HPDE6-E6E7 (cell line): ENCODE measurements around the gene DGKK.
"Not testable (repeated sequence)": the region's sequence is repeated elsewhere in the genome, so short reads cannot be mapped to it uniquely, and the experiment has no call there.

ENCODE experiments used
- DNase-seq: peaks from one replicate; pipeline ENCODE4 v3.0.0; 2011; ENCODE audit warnings: missing footprints; ENCODE audit errors: extremely low spot score

DGKK gene

DNA sequence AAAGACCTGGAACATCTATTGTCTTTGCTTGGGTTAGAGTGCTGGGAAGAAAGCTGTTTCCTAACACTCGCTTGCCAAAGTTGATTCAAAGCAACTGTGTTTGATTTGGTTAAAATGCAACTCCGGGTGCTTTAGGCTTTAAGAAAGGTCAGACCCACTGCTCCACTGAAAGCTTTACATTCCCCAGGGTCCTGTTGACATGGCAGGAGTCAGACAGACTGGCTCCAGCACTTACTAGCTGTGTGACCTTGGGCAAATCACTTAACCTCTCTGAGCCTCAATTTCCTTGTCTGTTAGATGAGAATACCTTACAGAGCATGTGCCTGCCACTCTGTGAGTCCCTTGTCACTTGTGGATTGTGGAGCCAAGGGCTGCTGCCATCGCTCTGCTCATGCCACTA is 39.0 kb downstream of the DGKK start:
- DNase-seq, result no peak

DNA sequence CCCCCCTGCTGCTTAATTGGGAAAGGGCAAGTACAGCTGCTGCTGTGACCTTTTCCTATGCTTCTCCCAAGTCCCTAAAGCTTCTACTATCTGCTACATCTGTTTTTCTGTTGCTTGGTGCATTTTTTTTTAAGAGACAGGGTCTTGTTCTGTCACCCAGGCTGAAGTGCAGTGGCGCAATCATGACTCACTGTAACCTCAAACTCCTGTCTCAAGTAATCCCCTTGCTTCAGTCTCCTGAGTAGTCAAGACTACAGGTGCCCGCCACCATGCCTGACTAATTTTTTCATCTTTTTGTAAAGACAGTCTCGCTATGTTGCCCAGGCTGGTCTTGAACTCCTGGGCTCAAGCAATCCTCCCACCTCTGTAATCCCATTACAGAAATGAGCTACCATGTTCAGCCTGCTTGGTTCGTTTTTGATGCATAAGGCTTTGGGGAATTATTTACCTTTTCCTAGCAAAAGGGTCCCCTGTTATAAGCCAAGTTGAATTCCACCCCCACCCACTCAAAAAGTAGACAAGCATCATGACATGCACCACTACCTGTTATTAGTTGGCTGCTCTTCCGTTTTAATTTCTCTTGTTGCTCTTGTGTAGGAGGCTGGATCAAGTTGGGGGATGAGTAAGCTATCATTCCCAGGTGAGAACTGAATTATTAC is 39.6 kb downstream of the DGKK start:
- DNase-seq, result no peak

DNA sequence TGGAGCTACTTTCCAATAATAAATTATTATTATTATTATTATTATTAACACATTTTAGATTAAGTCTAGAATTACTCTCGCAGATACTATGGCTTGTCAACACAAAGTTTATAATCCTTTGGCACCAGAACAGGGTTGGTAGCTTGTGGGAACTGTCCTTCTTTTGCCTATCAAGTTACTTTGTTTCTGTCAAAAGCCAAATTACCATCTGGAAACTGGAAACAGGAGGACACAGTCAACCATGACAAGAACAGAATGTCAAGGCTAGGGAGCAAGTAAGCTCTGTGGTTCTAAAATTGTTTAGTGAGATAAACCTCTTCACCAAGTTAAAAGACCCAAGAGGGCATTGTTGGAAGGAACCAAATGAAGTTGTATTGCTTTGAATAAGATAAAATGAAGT is 42.5 kb downstream of the DGKK start:
- no peak for DNase-seq

DNA sequence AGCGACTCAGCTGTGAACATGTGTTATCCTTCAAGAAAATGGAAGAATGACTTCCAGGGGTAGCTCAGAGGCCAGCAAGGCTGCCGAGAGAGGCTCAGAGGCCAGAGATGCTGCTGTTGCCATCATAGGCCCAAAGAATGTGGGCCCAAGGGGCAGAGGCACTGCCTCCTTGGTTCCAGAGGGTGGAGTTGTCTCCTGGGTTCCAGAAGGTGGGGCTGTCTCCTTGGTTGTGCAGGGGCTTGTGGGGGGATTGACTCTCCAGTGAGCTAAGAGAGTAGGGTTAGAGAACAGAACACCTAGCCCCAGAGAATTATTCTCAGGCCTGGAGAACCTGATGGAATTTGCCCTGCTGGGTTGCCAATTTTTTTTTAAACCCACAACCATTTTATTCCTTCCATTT is 62.6 kb downstream of the DGKK start:
- no peak for DNase-seq

DNA sequence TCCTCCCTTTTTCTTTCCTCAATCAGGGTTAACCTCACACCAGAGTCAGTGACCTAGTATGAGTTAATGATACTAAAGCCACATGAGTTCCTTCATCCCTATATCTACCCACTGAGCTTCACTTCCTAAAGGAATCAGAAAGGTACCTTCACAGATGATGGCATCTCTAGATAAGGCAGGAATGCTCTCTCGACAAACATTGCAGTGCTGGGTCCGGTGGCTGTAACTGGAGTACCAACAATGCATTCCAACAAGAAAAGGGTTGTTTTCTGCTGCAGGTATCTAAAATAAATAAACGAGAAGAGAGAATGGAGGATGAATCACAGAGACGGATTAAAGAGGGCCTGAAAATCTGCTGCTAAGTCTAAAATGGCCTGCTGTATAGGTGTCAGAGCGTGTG is 66.7 kb downstream of the DGKK start:
- DNase-seq, result no peak

DNA sequence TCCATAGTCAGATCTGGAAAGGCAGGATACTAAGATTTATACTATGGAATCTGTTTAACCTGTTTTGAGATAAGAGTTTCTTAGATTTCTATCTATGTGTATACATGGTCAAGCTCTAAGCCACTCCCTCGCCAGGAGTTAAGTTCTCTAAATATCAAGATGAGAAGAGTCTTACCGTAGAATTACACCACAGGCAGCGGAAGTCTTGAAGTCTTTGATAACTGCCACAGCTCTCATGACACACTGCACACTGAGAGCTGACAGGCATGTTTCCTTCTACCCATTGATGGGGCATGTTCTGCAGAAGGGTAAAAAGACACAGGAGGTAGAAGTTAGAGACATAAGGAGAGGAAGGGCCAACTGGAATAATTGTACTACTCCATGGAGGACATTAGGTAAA is 67.7 kb downstream of the DGKK start:
- DNase-seq, result no peak

DNA sequence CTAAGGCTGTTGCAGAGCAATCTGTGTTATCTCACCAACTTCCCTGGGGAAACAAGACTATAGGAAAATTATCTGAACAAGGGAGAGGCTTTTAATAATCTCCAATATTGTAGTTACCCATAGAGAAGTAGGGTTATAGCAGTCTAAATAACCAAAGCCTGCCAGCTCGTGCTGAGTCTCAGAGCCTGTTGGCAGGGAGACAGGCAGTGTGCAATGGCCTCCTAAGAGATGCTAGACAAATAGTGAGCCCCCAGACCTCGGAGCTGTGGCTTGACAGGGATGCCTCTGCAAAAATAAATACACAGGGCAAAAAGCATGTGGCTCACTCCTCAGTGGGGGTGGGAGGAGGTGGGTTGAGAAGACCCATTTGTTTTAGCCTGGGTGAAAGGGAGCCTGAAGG is 76.7 kb downstream of the DGKK start:
- no peak for DNase-seq

DNA sequence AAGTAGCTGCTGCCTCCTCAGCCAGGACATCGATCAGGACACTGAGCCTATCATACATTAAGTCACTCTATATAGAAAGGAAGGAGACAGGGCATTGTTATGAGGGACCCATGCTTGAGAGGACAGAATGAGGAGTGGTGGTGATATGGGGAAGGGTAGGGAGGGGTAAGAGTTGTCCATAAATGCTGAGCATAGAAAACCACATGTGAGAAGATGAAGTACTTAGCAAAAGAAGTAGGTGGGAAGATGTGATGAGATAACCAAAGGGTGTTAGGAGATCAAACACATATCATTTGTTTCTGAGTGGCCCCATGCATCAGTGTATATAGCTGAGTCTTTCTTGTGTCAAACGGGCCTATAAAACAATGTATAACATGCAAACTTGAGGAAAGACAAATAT is 84.1 kb downstream of the DGKK start:
- DNase-seq, result no peak

DNA sequence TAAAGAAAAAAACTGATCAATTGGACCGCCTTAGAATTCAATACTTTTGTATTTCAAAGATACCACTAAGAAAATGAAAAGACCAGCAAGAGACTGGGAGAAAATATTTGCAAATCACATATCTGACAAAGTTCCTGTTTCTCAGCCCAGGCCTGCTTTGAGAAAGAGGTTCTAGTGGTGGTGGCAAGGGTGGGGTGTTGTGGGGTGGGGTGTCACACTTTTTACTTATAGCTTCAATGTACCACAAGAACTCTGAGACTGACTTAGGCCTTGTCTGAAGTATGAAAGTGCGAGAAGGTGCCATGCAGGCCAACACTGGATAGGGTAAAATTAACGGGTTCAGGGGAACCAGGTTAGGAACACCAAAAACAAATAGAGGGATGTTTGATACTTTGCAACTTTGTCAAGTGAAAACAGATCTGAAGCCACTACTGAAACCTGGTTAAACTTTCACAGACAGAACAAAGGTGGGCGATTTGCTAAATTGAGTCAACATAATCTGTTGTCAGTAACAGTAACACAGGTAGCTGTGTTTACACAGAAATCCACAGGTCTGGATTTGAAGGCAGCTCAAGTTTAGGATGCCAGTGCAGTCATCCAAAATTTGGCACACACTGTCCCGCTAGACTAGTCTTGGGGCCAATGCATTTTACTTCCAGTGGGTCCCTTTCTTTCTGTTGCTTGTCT is 88.8 kb downstream of the DGKK start:
- no peak for DNase-seq

DNA sequence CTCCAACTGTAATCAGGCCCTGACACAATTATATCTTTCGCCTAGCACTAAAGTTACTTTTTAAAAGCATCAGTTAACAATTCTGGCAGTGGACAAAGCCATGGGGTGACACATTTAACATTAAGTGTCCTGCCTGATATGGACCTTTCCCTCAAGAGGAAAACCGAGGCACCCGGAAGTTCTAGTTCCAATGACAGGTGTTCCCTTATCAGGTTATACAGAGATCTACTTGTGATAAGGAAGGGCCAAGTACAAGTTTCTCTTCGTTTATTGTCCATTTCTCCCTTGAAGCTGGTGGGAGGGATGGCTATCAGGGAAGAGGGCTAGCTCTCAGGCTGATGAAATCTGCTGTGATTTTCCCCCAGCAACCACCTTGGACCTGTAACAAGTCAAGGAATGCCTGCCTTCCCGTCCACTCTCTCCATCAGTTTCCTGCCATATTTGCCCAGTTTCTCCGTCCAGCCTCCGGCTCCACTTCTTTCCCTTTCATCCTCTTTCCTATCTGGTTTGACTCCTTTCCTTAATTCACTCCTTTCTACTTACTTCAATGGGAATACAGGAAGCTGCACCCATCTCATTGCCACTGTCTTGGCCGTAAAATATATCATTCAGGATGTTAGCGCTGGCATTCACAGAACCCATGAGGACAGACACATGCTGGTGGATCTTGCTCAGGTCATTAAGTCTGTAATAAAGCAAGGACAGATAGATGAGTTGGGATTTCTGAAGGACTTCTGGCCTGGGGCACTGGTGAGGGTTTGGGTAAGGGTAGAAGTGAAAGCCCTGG is 95.0 kb downstream of the DGKK start:
- DNase-seq, result no peak

DNA sequence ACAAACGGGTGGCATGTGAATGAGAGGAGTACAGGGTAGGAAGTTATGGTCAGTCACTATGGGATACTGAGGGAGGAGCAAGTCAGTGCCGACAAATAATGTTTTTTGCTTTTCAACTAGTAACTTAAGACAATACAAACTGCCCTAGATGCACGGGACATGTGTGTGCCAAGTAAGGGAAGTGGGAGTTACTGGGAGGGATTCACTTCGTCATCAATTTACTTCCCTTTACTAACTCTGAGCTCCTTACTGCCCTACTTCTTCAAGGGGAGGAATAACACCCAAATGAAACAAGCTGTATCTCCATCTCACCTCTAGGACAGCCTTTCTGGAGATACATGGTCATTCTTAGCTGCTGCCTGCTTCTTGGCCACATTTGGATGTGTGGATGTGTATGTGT is 97.7 kb downstream of the DGKK start:
- DNase-seq, result no peak

DNA sequence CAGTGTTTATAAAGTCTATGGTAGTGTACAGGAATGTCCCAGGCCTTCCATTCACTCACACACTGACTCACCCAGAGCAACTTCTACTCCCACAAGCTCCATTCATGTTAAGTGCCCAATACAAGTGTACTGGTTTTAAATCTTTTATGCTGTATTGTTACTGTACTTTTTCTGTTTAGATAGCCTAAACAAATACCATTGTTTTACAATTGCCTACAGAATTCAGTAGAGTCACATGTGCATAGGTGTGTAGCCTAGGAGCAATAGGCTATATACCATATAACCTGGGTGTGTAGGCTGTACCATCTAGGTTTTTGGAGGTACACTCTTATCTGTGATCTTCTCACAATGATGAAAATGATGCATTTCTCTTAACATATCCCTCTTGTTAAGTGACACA is 126.7 kb downstream of the DGKK start:
- DNase-seq, result no peak

DNA sequence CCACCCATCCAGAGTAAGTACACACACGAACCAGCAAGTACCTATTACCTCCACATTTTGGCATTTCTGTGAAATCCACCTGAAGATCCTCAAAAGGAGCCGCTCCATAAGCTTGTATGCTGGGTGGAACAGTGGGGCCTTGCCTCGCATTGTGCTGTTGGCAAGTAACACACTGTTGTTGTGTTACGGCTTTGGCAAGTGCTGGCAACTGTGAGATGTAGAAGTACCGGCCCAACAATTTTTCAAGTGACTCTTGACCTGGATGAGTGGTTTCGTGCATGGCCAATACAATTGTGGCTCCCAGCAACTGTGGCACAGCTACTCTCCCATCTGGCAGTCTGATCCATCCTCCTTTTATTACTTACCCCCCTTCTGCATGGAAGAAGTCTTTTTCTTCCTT is 137.3 kb downstream of the DGKK start:
- no peak for DNase-seq

DNA sequence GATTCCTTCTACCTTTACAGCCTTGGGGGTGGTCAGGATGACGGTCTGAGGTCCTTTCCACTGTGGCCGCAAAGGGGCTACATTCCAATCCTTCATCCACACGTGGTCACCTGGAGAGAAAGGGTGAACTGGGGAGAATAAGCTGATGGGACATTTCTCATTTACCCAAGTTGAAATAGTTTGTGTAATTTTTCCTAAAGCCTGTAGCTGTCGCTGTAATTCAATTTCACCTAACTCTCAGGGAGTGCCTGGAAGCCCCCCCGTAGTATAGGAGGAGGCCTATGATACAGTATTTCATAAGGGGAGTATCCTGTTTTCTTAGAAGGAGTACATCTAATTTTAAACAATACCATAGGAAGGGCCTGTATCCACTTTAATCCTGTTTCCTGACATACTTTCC is 138.0 kb downstream of the DGKK start:
- DNase-seq, result not testable (repeated sequence)

DNA sequence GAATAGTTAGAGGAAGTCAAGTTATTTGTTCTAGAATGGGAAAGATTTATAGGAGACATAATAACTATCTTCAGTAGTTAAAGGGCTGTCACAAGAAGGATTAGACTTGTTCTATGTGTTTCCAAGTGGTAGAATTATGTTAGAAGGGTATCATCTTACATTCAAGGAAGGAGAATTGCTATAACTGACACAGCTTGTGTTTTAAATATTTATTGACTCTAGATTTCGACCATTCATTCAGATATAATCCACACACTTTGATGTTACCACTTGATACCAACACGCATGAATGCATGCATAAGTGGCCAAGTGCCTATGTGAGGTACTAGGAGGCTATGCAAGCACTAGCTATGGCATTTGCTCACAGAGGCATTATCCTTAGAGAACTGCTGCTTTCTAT is 143.4 kb downstream of the DGKK start:
- DNase-seq, result no peak
